DND-41 (cell line): ENCODE data around the gene HOXD9.

Source experiments
- ATAC-seq: fragments of 200-7000 bp; cut with Tn5 transposase; 3 replicates; pipeline ENCODE4 v1.9.1; 2021; ENCODE audit warnings: low read depth; ENCODE audit not compliant: insufficient read depth
- DNase-seq: peaks from one replicate; pipeline ENCODE4 v3.0.0-alpha.2; 2020
- H2AFZ ChIP-seq: 2 replicates; pipeline ENCODE4 v1.6.0; 2012; ENCODE audit warnings: low read depth, low read length
- H3K27ac ChIP-seq: 2 replicates; pipeline ENCODE4 v1.5.1; 2012; ENCODE audit warnings: low read length, inconsistent platforms
- H3K27me3 ChIP-seq: fragments of 200-600 bp; sonication (generic); 2 replicates; pipeline ENCODE4 v1.6.0; 2012; ENCODE audit warnings: low read length, mild to moderate bottlenecking, inconsistent platforms; ENCODE audit not compliant: insufficient read depth, poor library complexity
- H3K36me3 ChIP-seq: 2 replicates; pipeline ENCODE4 v1.5.1; 2012; ENCODE audit warnings: low read length, inconsistent platforms; ENCODE audit not compliant: insufficient read depth
- H3K4me1 ChIP-seq: 2 replicates; pipeline ENCODE4 v1.5.1; 2012; ENCODE audit warnings: mild to moderate bottlenecking, low read length; ENCODE audit not compliant: insufficient read depth
- H3K4me2 ChIP-seq: 2 replicates; pipeline ENCODE4 v1.6.0; 2012; ENCODE audit warnings: mild to moderate bottlenecking, moderate library complexity, low read length, inconsistent platforms; ENCODE audit not compliant: insufficient read depth
- H3K4me3 ChIP-seq, 2 experiments: fragments of 200-600 bp in 1 of 2; shearing (Covaris generic) in 1 of 2; 2 replicates each; pipeline ENCODE4 v1.5.1; 2012 to 2016; ENCODE audit warnings: inconsistent platforms in 2 of 2, low read length in 2 of 2, mild to moderate bottlenecking in 2 of 2, low read depth in 1 of 2, moderate library complexity in 1 of 2
- H3K79me2 ChIP-seq: 2 replicates; pipeline ENCODE4 v1.6.0; 2012; ENCODE audit warnings: low read length, inconsistent platforms; ENCODE audit not compliant: insufficient read depth
- H3K9ac ChIP-seq: 2 replicates; pipeline ENCODE4 v1.6.0; 2012; ENCODE audit warnings: low read depth, mild to moderate bottlenecking, inconsistent platforms, low read length, moderate library complexity
- H3K9me3 ChIP-seq: 2 replicates; pipeline ENCODE4 v1.5.1; 2012; ENCODE audit warnings: low read length, moderate library complexity, mild to moderate bottlenecking, inconsistent platforms; ENCODE audit not compliant: insufficient read depth, severe bottlenecking
- H4K20me1 ChIP-seq: 2 replicates; pipeline ENCODE4 v1.6.0; 2012; ENCODE audit warnings: low read length; ENCODE audit not compliant: insufficient read depth
- CTCF ChIP-seq: IDR thresholded peaks from 2 replicates; pipeline ENCODE4 v1.5.1; 2012; ENCODE audit warnings: borderline replicate concordance, low read length, moderate library complexity, mild to moderate bottlenecking; ENCODE audit not compliant: poor library complexity, severe bottlenecking; ENCODE audit errors: extremely low read depth
- EZH2 ChIP-seq: IDR thresholded peaks from 3 replicates; pipeline ENCODE4 v1.6.1; 2012; ENCODE audit warnings: borderline replicate concordance, low read depth, mild to moderate bottlenecking, moderate library complexity, low read length, inconsistent platforms; ENCODE audit not compliant: severe bottlenecking

The HOXD9 gene

GRCh38 chr2:176080540-176081375 lies 41.8 kb upstream of the HOXD9 start:
- no peak overlapping the region for H3K4me3 ChIP-seq
- H3K4me2 ChIP-seq = no peak overlapping the region
- H3K27ac ChIP-seq = no peak overlapping the region
- no peaks in the 10 kb centered on the region for H3K79me2 ChIP-seq
- no peak overlapping the region for H2AFZ ChIP-seq
- H4K20me1 ChIP-seq = no peaks in the 10 kb centered on the region
- no peaks in the 10 kb centered on the region for H3K4me1 ChIP-seq
- TF ChIP-seq EZH2 (no peak), CTCF (no peak)
- no peak for ATAC-seq
- DNase-seq = no peak
- no peaks in the 10 kb centered on the region for H3K27me3 ChIP-seq
- H3K9ac ChIP-seq = no peak overlapping the region
- H3K36me3 ChIP-seq = no peaks in the 10 kb centered on the region
- H3K9me3 ChIP-seq = no peaks in the 10 kb centered on the region

GRCh38 chr2:176081376-176081836 lies 41.1 kb upstream of the HOXD9 start:
- Histone ChIP-seq H3K4me1 (peaks cover 5% of the 10 kb centered on the region; the same call in 1 of the 2 replicates), H3K9ac (no peak overlapping the region), H2AFZ (no peak overlapping the region), H3K4me3 (no peak overlapping the region), H3K4me2 (no peak overlapping the region), H4K20me1 (no peaks in the 10 kb centered on the region), H3K27me3 (no peaks in the 10 kb centered on the region), H3K79me2 (no peaks in the 10 kb centered on the region), H3K36me3 (no peaks in the 10 kb centered on the region), H3K27ac (no peak overlapping the region), H3K9me3 (no peaks in the 10 kb centered on the region)
- ATAC-seq (no peak), DNase-seq (no peak)
- no peak for TF ChIP-seq EZH2
- TF ChIP-seq CTCF = no peak

- no peaks in the 10 kb centered on the region for H4K20me1 ChIP-seq
- no peaks in the 10 kb centered on the region for H3K9me3 ChIP-seq
- no peak overlapping the region for H2AFZ ChIP-seq
- H3K4me2 ChIP-seq = no peak overlapping the region
- H3K36me3 ChIP-seq = no peaks in the 10 kb centered on the region
- TF ChIP-seq EZH2 (no peak), CTCF (no peak)
- no peaks in the 10 kb centered on the region for H3K79me2 ChIP-seq
- no peak overlapping the region for H3K9ac ChIP-seq
- no peak overlapping the region for H3K4me3 ChIP-seq
- ATAC-seq = no peak
- no peak for DNase-seq
- H3K4me1 ChIP-seq = peaks cover 6% of the 10 kb centered on the region; the same call in 1 of the 2 replicates
- no peaks in the 10 kb centered on the region for H3K27me3 ChIP-seq
- no peak overlapping the region for H3K27ac ChIP-seq
Measured at GRCh38 chr2:176081837-176082524, 40.5 kb upstream of the HOXD9 start.
